GM12801 (cell line): ENCODE measurements around the gene EXOSC5.
A peak's percentile ranks its signal among the peaks of the same experiment; 100 is the strongest.

Experiments used
- TF ChIP-seq, protein P1 (sequence below): IDR thresholded peaks from one replicate; pipeline ENCODE4 v1.5.1; 2011; ENCODE audit warnings: control low read depth; ENCODE audit not compliant: insufficient read length; ENCODE audit errors: extremely low read depth

Gene EXOSC5

DNA sequence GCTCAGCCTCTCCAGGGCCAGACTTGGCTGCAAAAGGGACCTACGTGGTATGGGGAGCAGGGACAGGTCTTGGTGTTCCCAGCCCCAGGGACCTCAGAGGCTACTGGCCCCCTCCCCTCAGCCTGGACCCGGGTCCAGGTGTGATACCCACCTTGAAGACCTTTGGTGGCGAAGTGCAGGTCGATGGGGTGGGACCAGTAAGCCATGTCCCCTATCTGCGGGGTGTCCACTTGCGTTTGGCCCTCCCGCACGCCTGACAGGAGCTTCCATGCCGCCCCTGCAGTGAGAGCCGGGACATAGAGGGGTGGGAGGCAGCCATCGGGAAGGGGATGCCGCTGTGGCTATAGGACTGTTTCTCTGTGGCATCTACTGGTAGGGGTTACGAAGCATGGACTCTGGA, 39.4 kb downstream of the EXOSC5 start:
- TF ChIP-seq, protein P1, sequence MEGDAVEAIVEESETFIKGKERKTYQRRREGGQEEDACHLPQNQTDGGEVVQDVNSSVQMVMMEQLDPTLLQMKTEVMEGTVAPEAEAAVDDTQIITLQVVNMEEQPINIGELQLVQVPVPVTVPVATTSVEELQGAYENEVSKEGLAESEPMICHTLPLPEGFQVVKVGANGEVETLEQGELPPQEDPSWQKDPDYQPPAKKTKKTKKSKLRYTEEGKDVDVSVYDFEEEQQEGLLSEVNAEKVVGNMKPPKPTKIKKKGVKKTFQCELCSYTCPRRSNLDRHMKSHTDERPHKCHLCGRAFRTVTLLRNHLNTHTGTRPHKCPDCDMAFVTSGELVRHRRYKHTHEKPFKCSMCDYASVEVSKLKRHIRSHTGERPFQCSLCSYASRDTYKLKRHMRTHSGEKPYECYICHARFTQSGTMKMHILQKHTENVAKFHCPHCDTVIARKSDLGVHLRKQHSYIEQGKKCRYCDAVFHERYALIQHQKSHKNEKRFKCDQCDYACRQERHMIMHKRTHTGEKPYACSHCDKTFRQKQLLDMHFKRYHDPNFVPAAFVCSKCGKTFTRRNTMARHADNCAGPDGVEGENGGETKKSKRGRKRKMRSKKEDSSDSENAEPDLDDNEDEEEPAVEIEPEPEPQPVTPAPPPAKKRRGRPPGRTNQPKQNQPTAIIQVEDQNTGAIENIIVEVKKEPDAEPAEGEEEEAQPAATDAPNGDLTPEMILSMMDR = no peak

GRCh38 chr19:41356984-41357739, 40.0 kb downstream of the EXOSC5 start:
- TF ChIP-seq, protein P1 = no peak

GRCh38 chr19:41355802-41356201, 41.4 kb downstream of the EXOSC5 start:
- TF ChIP-seq, protein P1 = no peak

DNA sequence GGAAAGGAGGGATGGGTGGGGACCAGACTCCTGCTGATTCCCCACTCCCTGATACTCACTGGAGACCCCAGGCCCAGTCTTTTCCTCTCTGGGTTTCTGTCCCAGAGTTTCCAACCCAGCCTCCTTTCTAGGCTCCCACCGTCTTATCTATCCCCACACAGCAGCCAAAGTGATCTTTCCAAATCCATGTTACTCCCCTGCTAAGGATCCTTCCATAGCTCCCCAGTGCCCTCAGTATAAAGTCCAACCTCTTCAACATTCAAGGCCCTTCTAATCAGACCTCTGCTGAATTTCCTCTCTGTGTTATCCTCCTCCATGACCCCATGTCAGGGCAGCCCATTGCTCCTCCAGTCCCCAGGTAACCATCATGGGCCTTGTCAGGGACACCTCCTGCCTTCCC, 42.1 kb downstream of the EXOSC5 start:
- TF ChIP-seq, protein P1 = no peak

GRCh38 chr19:41354343-41354953, 42.7 kb downstream of the EXOSC5 start:
- TF ChIP-seq, protein P1 = no peak

DNA sequence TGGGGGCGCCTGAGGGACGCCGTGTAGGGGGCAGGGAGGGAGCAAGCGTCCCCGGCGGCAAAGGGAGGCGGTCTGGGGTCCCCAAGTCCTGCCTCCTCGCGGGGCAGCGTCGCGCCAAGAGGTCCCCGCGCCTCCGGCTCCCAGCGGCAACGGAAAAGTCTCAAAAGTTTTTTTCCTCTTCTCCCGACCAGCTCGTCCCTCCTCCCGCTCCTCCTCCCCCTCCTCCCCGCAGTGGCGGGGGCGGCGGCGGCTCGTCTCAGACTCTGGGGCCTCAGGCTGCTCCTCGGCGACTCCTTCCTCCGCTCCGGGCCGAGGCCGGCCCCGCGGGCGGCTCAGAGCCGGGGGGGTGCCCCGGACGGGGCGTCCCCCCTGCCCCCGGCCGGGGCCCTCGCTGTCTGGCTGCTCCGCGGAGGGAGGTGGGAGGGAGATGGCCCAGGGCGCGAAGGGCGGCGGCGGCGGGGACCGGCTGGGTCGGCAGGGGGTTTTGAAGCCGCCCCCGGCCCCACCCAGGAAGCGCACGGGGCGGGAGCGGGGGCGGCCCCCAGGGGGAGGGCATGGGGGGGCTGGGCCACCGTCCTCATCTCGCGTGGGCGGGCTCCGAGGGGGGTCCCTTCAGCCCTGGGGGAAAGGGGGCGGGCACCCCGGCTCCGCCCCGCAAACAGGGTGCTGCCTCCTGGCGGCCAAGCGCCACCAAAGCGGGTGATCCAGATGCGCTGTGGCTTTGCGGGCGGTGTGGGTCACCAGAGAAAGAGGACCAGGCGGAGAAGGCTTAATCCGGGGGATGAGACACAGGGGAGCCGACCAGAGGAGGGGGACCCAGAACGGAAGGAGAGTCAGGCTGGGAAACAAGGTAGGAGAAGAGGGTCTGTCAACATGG, 43.5 kb downstream of the EXOSC5 start, which contains the start of gene TGFB1:
Gene TGFB1, minus strand, starts transcription at position 457 of the 877 bp plus-strand sequence. CDS start 878 bp downstream, outside the sequence.
- TF ChIP-seq, protein P1 = peak; percentile 71
